Stomach (tissue), 9 donors: ENCODE results near the gene RNF44. TPM values are rescaled to one million over a fixed set of nuclear protein-coding genes. Genes with fewer than 3 reads are reported as not detected.

Experiments
- DNase-seq, 2 donors: peaks; one replicate each; pipeline versions ENCODE4 v3.0.0 to v3.0.0-alpha.2; 2013 to 2019
- H3K27ac ChIP-seq, 5 donors: fragments of 200-600 bp in 4 of 5; sonication (generic) in 4 of 5; one replicate each; pipeline ENCODE4 v1.5.1; 2013 to 2019; ENCODE audit warnings: mild to moderate bottlenecking in 1 of 5, moderate library complexity in 1 of 5
- H3K27me3 ChIP-seq, 3 donors: fragments of 200-600 bp; sonication (generic); one replicate each; pipeline ENCODE4 v1.5.1; 2017 to 2019; ENCODE audit warnings: mixed run types in 1 of 3
- H3K36me3 ChIP-seq, 4 donors: fragments of 200-600 bp; sonication (generic); 1 replicate in 3 of 4; 2 replicates in 1 of 4; pipeline ENCODE4 v1.5.1; 2016 to 2019
- H3K4me1 ChIP-seq, 4 donors: fragments of 200-600 bp; sonication (generic); one replicate each; pipeline ENCODE4 v1.5.1; 2016 to 2019
- H3K4me3 ChIP-seq, 4 donors: fragments of 200-600 bp; sonication (generic) in 3 of 4; one replicate each; pipeline ENCODE4 v1.5.1; 2016 to 2019; ENCODE audit warnings: mild to moderate bottlenecking in 1 of 4
- H3K9me3 ChIP-seq, 4 donors: fragments of 200-600 bp; sonication (generic); one replicate each; pipeline ENCODE4 v1.5.1; 2016 to 2019
- EP300 ChIP-seq: sonication (generic); formaldehyde crosslinking; IDR thresholded peaks from one replicate; pipeline ENCODE4 v1.6.1; 2017; ENCODE audit warnings: antibody characterized with exemption
- POLR2A ChIP-seq, 4 donors: fragments of 450-650 bp; IDR thresholded peaks; one replicate each; pipeline ENCODE4 v1.6.1; 2016; ENCODE audit warnings: antibody characterized with exemption in 4 of 4, control low read depth in 2 of 4, mild to moderate bottlenecking in 1 of 4, moderate library complexity in 1 of 4
- POLR2AphosphoS5 ChIP-seq, 3 donors: sonication (generic); formaldehyde crosslinking; IDR thresholded peaks; one replicate each; pipeline ENCODE4 v1.6.1; 2016; ENCODE audit warnings: antibody characterized with exemption in 3 of 3
- WGBS, 5 donors: extraction: QIAGEN DNeasy Blood & Tissue Kit in 3 of 5; methylation state at CpG; one replicate each; pipeline versions ENCODE4 v1.1.5 to v1.1.7; 2013 to 2018; 5-methylcytosine and 5-hydroxymethylcytosine counted together
- intact Hi-C: fragments of 100-400 bp; cut with DNase I; formaldehyde crosslinking; loops from one replicate; pipeline ENCODE4 v1.15.1; 2023; ENCODE audit warnings: low total_unique reads
- polyA plus RNA-seq, 3 donors: library from polyadenylated mRNA; stranded (reverse); fragments of 200-250 nt; gene quantifications; one replicate each; pipeline ENCODE4 v1.2.3, GENCODE V29; 2013
- total RNA-seq, 5 donors: library from RNA; depleted of rRNA; stranded (reverse); fragments of >200 nt; gene quantifications; one replicate each; pipeline versions ENCODE4 v1.1.0 to v1.2.3, GENCODE V29; 2014 to 2016
- TF ChIP-seq, protein P1 (sequence below), 7 experiments: fragments of 450-650 bp in 4 of 7; fragments of 200-600 bp in 3 of 7; sonication (generic) in 3 of 7; IDR thresholded peaks; one replicate each; pipeline ENCODE4 v1.5.1; 2016 to 2019; ENCODE audit warnings: antibody characterized with exemption in 7 of 7, control low read depth in 2 of 7, mild to moderate bottlenecking in 1 of 7
- donor health status: healthy with polysubstance abuse.
- donor health status: Bipolar disorder and iron deficiency.
- donor health status: healthy.

RNF44 gene
- total and polyA plus RNA-seq, 8 donors, result 6.6 to 176 (median 18.9) TPM

DNA sequence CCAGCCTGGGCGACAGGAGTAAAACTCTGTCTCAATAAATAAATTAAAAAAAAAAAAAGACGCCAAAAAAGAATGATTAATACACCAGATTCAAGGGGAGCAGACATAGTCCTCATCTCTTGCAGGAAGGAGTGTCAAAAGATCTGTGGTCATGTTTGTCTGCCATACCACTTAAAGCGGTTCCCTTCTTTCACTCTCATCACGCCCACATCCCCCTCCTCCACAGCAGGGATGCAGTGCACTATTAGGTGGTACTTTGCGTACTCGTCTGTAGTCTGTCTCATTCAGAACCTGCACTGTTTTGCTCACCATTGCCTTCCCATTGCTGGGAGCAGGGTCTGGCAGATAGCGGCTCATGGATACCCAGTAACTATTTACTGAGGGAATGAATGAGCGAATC, 23.2 kb upstream of the RNF44 start:
- no peak overlapping the region for H3K4me3 ChIP-seq
- TF ChIP-seq POLR2A (IDR thresholded peaks at IDR 0.05) (no peak), EP300 (no peak), POLR2AphosphoS5 (IDR thresholded peaks at IDR 0.05) (no peak)
- TF ChIP-seq, protein P1, sequence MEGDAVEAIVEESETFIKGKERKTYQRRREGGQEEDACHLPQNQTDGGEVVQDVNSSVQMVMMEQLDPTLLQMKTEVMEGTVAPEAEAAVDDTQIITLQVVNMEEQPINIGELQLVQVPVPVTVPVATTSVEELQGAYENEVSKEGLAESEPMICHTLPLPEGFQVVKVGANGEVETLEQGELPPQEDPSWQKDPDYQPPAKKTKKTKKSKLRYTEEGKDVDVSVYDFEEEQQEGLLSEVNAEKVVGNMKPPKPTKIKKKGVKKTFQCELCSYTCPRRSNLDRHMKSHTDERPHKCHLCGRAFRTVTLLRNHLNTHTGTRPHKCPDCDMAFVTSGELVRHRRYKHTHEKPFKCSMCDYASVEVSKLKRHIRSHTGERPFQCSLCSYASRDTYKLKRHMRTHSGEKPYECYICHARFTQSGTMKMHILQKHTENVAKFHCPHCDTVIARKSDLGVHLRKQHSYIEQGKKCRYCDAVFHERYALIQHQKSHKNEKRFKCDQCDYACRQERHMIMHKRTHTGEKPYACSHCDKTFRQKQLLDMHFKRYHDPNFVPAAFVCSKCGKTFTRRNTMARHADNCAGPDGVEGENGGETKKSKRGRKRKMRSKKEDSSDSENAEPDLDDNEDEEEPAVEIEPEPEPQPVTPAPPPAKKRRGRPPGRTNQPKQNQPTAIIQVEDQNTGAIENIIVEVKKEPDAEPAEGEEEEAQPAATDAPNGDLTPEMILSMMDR (IDR thresholded peaks at IDR 0.05), result no peak
- no peaks in the 10 kb centered on the region for H3K36me3 ChIP-seq
- intact Hi-C loops, result no loop called here
- 70 to 80% (median 72%) methylated on average over 8 of the region's 8 CpGs for whole genome bisulfite sequencing, 5 donors
- peaks cover 0 to 22% (median 0%) of the 10 kb centered on the region in 3 donors for H3K27me3 ChIP-seq
- H3K27ac ChIP-seq, result no peak overlapping the region
- no peak for DNase-seq
- peaks cover 0 to 3% (median 0%) of the 10 kb centered on the region in 4 donors for H3K9me3 ChIP-seq
- no peaks in the 10 kb centered on the region for H3K4me1 ChIP-seq

DNA sequence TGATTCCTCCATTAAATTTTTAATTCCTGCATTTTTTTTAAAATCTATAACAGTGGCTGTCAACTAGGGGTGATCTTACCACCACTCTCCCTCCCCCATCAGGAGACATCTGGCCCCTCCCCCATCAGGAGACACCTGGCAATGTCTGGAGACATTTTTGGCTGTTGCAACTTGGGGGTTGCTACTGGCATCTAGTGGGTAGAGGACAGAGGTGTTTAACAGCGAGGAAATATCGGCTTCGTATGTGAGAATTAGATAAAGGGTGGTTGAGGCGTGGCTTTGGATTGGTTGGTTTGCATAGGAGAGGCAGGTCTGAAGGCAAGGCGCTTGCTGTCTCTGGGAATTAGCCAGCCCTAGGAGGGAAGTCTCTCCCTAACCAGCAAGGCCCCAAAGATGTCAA, 22.5 kb upstream of the RNF44 start:
- intact Hi-C loops, result no loop called here
- Histone ChIP-seq H3K27ac (no peak overlapping the region), H3K4me3 (no peak overlapping the region), H3K36me3 (no peaks in the 10 kb centered on the region), H3K9me3 (peaks cover 0 to 3% (median 0%) of the 10 kb centered on the region in 4 donors), H3K4me1 (no peaks in the 10 kb centered on the region), H3K27me3 (peaks cover 0 to 25% (median 0%) of the 10 kb centered on the region in 3 donors)
- DNase-seq, result peak in 1 of 2 donors; percentile 59
- no peak for TF ChIP-seq EP300
- TF ChIP-seq POLR2A (IDR thresholded peaks at IDR 0.05), result no peak
- peak in 1 of 3 donors; percentile 23 for TF ChIP-seq POLR2AphosphoS5 (IDR thresholded peaks at IDR 0.05)
- TF ChIP-seq, protein P1 (IDR thresholded peaks at IDR 0.05), result no peak
- 15 to 30% (median 20%) methylated on average over 5 of the region's 5 CpGs for WGBS, 5 donors

DNA sequence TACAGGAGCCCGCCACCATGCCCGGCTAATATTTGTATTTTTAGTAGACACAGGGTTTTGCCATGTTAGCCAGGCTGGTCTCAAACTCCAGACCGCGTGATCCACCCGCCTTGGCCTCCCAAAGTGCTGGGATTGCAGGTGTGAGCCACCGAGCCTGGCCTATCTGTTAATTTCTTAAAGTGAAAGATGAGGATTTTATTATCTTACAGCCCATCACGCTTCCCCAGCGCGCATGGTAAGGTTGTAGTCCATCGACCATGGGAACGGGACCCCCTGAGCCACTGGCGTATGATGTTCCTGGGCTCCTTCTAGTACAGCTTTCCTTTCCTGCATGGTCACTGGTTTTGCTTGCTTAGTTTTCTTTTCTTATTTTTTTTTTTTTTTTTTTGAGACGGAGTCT, 20.6 kb upstream of the RNF44 start:
- Histone ChIP-seq H3K36me3 (no peaks in the 10 kb centered on the region), H3K4me1 (peaks cover 0 to 13% (median 2%) of the 10 kb centered on the region in 4 donors), H3K27me3 (peaks cover 0 to 44% (median 0%) of the 10 kb centered on the region in 3 donors), H3K4me3 (no peak overlapping the region), H3K9me3 (peaks cover 0 to 3% (median 0%) of the 10 kb centered on the region in 4 donors), H3K27ac (no peak overlapping the region)
- 92 to 98% (median 96%) methylated on average over 12 to 13 of the region's 13 CpGs for WGBS, 5 donors
- intact Hi-C loops, result no loop called here
- TF ChIP-seq POLR2AphosphoS5 (IDR thresholded peaks at IDR 0.05), result no peak
- no peak for TF ChIP-seq POLR2A (IDR thresholded peaks at IDR 0.05)
- TF ChIP-seq, protein P1 (IDR thresholded peaks at IDR 0.05), result no peak
- TF ChIP-seq EP300, result no peak
- no peak for DNase-seq

DNA sequence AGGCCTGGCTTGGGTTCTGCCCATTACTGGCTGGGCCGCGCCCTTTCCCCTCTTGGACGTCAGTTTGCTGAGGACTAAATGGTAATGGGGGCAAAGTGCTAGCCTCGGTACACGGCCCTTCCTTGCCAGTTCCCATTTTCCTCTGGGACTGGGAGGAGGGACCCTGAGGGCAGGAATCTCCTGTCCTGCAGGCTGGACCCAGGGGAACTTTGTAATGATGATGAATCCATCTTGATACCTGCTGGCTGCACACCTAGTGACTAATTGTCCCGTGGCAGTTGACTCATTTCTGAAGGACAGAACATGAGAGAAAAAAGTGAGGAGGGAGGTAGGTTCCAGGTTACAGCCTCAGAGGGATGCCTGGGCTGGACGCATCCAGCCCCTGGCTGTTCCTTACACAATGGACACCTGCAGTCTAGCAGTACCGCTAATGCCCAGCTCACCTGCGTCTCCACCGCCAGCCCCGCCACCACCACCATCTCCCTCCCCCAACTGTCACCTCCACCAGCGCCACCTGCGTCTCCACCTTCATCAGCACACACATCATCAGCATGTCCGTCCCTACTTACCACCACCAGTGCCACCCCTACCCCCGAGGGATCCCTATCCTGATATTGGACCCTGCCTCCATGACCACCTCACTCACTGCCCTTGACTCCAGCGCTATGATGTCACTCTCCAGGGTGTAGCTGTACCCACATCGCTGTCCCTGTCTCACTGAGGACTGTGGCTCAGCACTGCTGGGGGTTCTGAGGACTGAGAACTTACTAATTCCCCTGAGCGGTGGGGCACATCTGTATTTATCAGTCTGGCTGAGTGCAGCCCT, 16.3 kb upstream of the RNF44 start:
- Histone ChIP-seq H3K27me3 (peaks cover 0 to 38% (median 0%) of the 10 kb centered on the region in 3 donors), H3K4me1 (peaks cover 0 to 40% (median 2%) of the 10 kb centered on the region in 4 donors), H3K36me3 (no peaks in the 10 kb centered on the region), H3K4me3 (no peak overlapping the region), H3K27ac (peak overlapping the region in 3 of 5 donors; percentile 6 to 59 (median 10)), H3K9me3 (no peaks in the 10 kb centered on the region)
- intact Hi-C loops, result no loop called here
- peak; percentile 48 to 59 for DNase-seq
- WGBS, 5 donors, result 54 to 60% (median 58%) methylated on average over 17 to 18 of the region's 18 CpGs
- peak in 2 of 3 donors; percentile 12 to 41 for TF ChIP-seq POLR2AphosphoS5 (IDR thresholded peaks at IDR 0.05)
- TF ChIP-seq EP300, result no peak
